Sigmoid colon (tissue), 7 donors: ENCODE measurements around the gene SDHD. TPM values are rescaled to one million over a fixed set of nuclear protein-coding genes. Genes with fewer than 3 reads are reported as not detected.

Source experiments
- DNase-seq: peaks from one replicate; pipeline ENCODE4 v3.0.0-alpha.2; 2019
- H3K27ac ChIP-seq, 4 donors: fragments of 200-600 bp; sonication (generic); one replicate each; pipeline ENCODE4 v1.5.1; 2016 to 2019; ENCODE audit warnings: mild to moderate bottlenecking in 1 of 4
- H3K27me3 ChIP-seq, 3 donors: fragments of 200-600 bp; sonication (generic); one replicate each; pipeline ENCODE4 v1.5.1; 2019; ENCODE audit warnings: mild to moderate bottlenecking in 1 of 3
- H3K36me3 ChIP-seq, 4 donors: fragments of 200-600 bp; sonication (generic); one replicate each; pipeline ENCODE4 v1.5.1; 2016 to 2019
- H3K4me1 ChIP-seq, 4 donors: fragments of 200-600 bp; sonication (generic); one replicate each; pipeline ENCODE4 v1.5.1; 2017 to 2019
- H3K4me3 ChIP-seq, 4 donors: fragments of 200-600 bp; sonication (generic); one replicate each; pipeline ENCODE4 v1.5.1; 2017 to 2019; ENCODE audit warnings: mild to moderate bottlenecking in 2 of 4, moderate library complexity in 1 of 4
- H3K9me3 ChIP-seq, 4 donors: fragments of 200-600 bp in 3 of 4; sonication (generic) in 3 of 4; one replicate each; pipeline versions ENCODE4 v1.5.1 to v1.6.1; 2013 to 2019
- EP300 ChIP-seq, 4 donors: sonication (generic); formaldehyde crosslinking; IDR thresholded peaks; one replicate each; pipeline ENCODE4 v1.6.1; 2017; ENCODE audit warnings: antibody characterized with exemption in 4 of 4
- POLR2A ChIP-seq, 2 donors: fragments of 450-650 bp; IDR thresholded peaks; one replicate each; pipeline ENCODE4 v1.6.1; 2016; ENCODE audit warnings: antibody characterized with exemption in 2 of 2, mild to moderate bottlenecking in 2 of 2, moderate library complexity in 2 of 2
- POLR2AphosphoS5 ChIP-seq, 4 donors: sonication (generic); formaldehyde crosslinking; IDR thresholded peaks; one replicate each; pipeline ENCODE4 v1.6.1; 2017; ENCODE audit warnings: antibody characterized with exemption in 4 of 4
- WGBS, 2 donors: extraction: QIAGEN DNeasy Blood & Tissue Kit; methylation state at CpG; one replicate each; pipeline ENCODE4 v1.1.7; 2013; 5-methylcytosine and 5-hydroxymethylcytosine counted together
- intact Hi-C: fragments of 100-400 bp; cut with DNase I; formaldehyde crosslinking; loops from one replicate; pipeline ENCODE4 v1.15.1; 2023
- polyA plus RNA-seq, 3 donors: library from polyadenylated mRNA; stranded (reverse); fragments of 200-250 nt; gene quantifications; one replicate each; pipeline ENCODE4 v1.2.3, GENCODE V29; 2013
- total RNA-seq, 4 donors: library from RNA; depleted of rRNA; stranded (reverse); fragments of >200 nt; gene quantifications; one replicate each; pipeline ENCODE4 v1.1.0, GENCODE V29; 2016
- TF ChIP-seq, protein P1 (sequence below), 4 experiments: fragments of 450-650 bp in 3 of 4; fragments of 200-600 bp in 1 of 4; IDR thresholded peaks; one replicate each; pipeline ENCODE4 v1.5.1; 2016 to 2019; ENCODE audit warnings: antibody characterized with exemption in 4 of 4, mild to moderate bottlenecking in 3 of 4, moderate library complexity in 2 of 4
- donor health status: healthy with polysubstance abuse.
- donor health status: Bipolar disorder and iron deficiency.
- donor health status: healthy.

Gene SDHD
- total and polyA plus RNA-seq, 7 donors, result 96.4 to 545 (median 160) TPM

DNA sequence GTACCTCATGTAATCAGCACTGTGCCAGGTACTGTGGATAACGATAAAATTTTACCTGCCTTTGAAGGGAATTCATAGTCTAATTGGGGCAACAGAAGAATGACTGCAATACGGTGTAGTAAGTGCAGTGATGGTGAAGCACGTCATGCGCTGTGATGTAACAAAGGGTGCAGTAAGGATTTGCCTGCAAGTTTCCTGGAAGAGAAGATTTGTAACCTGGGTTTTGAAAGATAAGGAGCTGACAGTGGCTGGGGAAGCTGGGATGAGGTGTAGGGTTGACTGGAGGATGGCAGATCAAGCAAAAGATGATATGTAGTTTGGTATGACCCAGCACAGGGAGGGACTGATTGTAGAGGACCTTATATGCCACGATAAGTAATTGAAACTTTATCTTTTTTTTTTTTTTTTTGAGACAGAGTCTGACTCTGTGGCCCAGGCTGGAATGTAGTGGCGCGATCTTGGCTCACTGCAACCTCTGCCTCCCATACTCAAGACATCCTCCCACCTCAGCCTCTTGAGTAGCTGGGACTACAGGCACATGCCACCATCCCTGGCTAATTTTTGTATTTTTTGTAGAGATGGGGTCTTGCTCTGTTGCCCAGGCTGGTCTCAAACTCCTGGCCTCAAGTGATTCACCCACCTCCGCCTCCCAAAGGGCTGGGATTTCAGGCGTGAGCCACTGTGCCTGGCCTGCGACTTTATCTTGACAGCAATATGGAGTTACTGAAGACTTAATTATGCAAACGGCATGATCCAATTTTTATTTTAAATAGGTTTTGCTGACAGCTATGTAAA is 11.3 kb downstream of the SDHD start:
- Histone ChIP-seq H3K36me3 (peaks cover 0 to 53% (median 13%) of the 10 kb centered on the region in 4 donors), H3K9me3 (no peaks in the 10 kb centered on the region), H3K27ac (no peak overlapping the region), H3K4me1 (no peaks in the 10 kb centered on the region), H3K4me3 (no peak overlapping the region), H3K27me3 (no peaks in the 10 kb centered on the region)
- no peak for TF ChIP-seq POLR2AphosphoS5 (IDR thresholded peaks at IDR 0.05)
- no peak for TF ChIP-seq POLR2A (IDR thresholded peaks at IDR 0.05)
- TF ChIP-seq EP300 (IDR thresholded peaks at IDR 0.05), result no peak
- TF ChIP-seq, protein P1, sequence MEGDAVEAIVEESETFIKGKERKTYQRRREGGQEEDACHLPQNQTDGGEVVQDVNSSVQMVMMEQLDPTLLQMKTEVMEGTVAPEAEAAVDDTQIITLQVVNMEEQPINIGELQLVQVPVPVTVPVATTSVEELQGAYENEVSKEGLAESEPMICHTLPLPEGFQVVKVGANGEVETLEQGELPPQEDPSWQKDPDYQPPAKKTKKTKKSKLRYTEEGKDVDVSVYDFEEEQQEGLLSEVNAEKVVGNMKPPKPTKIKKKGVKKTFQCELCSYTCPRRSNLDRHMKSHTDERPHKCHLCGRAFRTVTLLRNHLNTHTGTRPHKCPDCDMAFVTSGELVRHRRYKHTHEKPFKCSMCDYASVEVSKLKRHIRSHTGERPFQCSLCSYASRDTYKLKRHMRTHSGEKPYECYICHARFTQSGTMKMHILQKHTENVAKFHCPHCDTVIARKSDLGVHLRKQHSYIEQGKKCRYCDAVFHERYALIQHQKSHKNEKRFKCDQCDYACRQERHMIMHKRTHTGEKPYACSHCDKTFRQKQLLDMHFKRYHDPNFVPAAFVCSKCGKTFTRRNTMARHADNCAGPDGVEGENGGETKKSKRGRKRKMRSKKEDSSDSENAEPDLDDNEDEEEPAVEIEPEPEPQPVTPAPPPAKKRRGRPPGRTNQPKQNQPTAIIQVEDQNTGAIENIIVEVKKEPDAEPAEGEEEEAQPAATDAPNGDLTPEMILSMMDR (IDR thresholded peaks at IDR 0.05), result no peak
- intact Hi-C loops, result no loop called here
- no peak for DNase-seq
- 93 to 96% methylated on average over 11 of the region's 11 CpGs for WGBS, 2 donors

DNA sequence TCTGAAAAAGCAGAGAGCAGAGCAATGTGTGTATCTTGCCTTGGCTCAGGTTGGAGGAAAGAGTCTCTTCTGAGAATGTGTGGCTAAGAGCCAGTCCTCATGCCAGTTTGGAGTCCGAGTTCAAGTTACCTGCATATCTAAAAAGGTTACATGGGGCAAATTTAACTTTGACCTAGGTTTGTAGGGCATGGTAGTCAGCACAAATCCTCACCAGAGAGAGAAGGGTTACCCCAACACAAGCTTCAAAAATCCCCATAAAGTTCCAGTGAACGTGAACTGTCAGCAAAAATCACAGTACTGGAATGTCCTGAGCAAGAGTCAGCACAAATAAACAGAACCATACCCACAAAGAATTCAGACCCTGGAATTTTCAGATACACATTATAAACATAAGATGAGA is 13.8 kb downstream of the SDHD start:
- no peaks in the 10 kb centered on the region for H3K27me3 ChIP-seq
- TF ChIP-seq, protein P1 (IDR thresholded peaks at IDR 0.05), result no peak
- no peak for TF ChIP-seq EP300 (IDR thresholded peaks at IDR 0.05)
- no peak for TF ChIP-seq POLR2AphosphoS5 (IDR thresholded peaks at IDR 0.05)
- no peak overlapping the region for H3K4me3 ChIP-seq
- 71 to 77% methylated on average over 2 of the region's 2 CpGs for WGBS, 2 donors
- H3K9me3 ChIP-seq, result no peaks in the 10 kb centered on the region
- H3K4me1 ChIP-seq, result no peaks in the 10 kb centered on the region
- no peak for DNase-seq
- intact Hi-C loops, result no loop called here
- H3K27ac ChIP-seq, result no peak overlapping the region
- peaks cover 0 to 28% (median 3%) of the 10 kb centered on the region in 4 donors for H3K36me3 ChIP-seq

DNA sequence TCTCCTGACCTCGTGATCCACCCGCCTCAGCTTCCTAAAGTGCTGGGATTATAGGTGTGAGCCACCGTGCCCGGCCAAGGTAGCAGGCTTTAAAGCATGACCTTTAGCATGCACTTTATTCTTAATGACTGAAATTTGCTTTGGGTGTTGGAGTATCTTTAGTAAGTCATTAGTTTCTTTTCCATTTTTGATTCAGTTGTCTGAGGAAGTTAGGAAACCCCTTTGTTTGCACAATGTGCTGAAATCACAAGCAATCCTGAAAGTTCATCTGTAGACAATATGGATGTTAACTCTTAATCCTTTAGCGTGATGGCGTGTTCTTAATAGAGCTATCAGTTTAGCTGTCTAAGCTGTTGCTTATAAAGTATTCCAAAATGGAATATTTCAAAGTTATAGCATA is 16.8 kb downstream of the SDHD start:
- TF ChIP-seq, protein P1 (IDR thresholded peaks at IDR 0.05), result no peak
- no peak for TF ChIP-seq POLR2A (IDR thresholded peaks at IDR 0.05)
- no peak for TF ChIP-seq POLR2AphosphoS5 (IDR thresholded peaks at IDR 0.05)
- no peak for TF ChIP-seq EP300 (IDR thresholded peaks at IDR 0.05)
- no peaks in the 10 kb centered on the region for H3K27me3 ChIP-seq
- WGBS, 2 donors, result 83 to 90% methylated on average over 6 of the region's 6 CpGs
- no peak overlapping the region for H3K27ac ChIP-seq
- H3K36me3 ChIP-seq, result peaks cover 0 to 4% (median 0%) of the 10 kb centered on the region in 4 donors
- DNase-seq, result no peak
- no peaks in the 10 kb centered on the region for H3K4me1 ChIP-seq
- intact Hi-C loops, result no loop called here
- H3K4me3 ChIP-seq, result no peak overlapping the region
- H3K9me3 ChIP-seq, result no peaks in the 10 kb centered on the region

DNA sequence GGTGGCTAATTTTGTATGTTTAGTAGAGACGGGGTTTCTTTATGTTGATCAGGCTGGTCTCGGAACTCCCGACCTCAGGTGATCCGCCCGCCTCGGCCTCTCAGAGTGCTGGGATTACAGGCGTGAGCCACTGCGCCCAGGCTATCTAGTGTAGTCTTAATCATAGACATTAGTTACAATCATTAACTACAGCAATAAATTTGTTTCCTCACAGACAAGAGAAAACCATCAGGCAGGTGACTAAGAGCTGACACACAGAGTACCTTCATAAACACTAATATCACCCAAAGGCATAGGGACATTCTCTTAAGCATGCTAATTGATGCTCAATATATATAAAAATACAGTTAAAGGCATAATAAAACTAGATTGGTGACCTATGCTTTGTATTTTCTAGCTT is 19.4 kb downstream of the SDHD start:
- H3K9me3 ChIP-seq, result no peaks in the 10 kb centered on the region
- TF ChIP-seq POLR2AphosphoS5 (IDR thresholded peaks at IDR 0.05) (no peak), POLR2A (IDR thresholded peaks at IDR 0.05) (no peak), EP300 (IDR thresholded peaks at IDR 0.05) (no peak)
- TF ChIP-seq, protein P1 (IDR thresholded peaks at IDR 0.05), result no peak
- no peaks in the 10 kb centered on the region for H3K27me3 ChIP-seq
- intact Hi-C loops, result no loop called here
- 96 to 98% methylated on average over 8 of the region's 8 CpGs for WGBS, 2 donors
- H3K36me3 ChIP-seq, result peaks cover 0 to 4% (median 0%) of the 10 kb centered on the region in 4 donors
- H3K4me3 ChIP-seq, result no peak overlapping the region
- no peaks in the 10 kb centered on the region for H3K4me1 ChIP-seq
- no peak for DNase-seq
- H3K27ac ChIP-seq, result no peak overlapping the region
